MV-4-11 (cell line): Measurements from ENCODE around the gene KCNG1.
"Not testable (repeated sequence)": the region's sequence is repeated elsewhere in the genome, so short reads cannot be mapped to it uniquely, and the experiment has no call there.

Experiments used
- DNase-seq: peaks from one replicate; lab custom pipeline; 2025; lab: John Stamatoyannopoulos, UW

The KCNG1 gene, protein sequence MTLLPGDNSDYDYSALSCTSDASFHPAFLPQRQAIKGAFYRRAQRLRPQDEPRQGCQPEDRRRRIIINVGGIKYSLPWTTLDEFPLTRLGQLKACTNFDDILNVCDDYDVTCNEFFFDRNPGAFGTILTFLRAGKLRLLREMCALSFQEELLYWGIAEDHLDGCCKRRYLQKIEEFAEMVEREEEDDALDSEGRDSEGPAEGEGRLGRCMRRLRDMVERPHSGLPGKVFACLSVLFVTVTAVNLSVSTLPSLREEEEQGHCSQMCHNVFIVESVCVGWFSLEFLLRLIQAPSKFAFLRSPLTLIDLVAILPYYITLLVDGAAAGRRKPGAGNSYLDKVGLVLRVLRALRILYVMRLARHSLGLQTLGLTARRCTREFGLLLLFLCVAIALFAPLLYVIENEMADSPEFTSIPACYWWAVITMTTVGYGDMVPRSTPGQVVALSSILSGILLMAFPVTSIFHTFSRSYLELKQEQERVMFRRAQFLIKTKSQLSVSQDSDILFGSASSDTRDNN

DNA sequence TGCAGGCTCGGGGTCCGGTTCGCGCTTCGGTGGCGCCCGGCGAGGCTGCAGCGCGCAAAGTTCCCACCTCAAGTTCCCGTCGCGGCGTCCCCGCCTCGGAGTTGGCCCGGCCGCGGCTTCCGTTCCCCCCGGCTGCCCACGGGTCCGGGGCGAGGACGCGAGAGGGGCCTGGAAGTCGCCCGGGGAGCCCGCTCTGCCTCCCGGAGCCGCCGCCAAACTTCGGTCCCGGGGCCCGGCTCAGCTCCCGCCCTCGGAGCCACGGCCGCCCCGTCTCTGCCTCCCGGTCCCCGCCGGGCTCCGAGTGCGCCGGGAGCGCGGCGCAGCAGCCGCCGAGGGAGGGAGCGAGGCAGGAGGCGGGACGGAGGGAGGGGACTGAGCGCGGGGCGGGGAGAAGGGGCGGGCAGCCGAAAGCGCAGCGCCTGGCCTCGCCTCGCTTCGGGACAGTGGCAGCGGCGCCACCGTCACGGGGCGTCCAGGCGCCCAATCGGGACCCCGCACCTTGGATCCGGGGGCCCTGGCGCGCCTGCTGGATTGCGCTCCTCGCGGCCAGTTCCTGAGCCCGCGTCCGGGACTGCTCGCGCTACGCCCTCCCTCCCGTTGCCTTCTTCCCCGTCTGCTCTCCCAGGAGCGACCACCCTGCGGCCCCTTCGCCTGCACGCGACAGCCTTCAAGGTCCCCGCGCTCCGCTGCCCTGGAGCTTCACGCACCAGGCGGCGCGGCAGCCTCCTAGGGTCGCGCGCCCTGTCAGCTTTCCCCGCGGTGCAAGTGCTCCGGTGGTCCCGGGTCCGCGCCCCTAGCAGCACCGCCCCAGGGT lies at the start of gene KCNG1:
KCNG1 (minus strand) TSS at position 305 of the 814 bp plus-strand sequence. CDS start 12,769 bp downstream, outside the sequence.
- peak; percentile 60 for DNase-seq

DNA sequence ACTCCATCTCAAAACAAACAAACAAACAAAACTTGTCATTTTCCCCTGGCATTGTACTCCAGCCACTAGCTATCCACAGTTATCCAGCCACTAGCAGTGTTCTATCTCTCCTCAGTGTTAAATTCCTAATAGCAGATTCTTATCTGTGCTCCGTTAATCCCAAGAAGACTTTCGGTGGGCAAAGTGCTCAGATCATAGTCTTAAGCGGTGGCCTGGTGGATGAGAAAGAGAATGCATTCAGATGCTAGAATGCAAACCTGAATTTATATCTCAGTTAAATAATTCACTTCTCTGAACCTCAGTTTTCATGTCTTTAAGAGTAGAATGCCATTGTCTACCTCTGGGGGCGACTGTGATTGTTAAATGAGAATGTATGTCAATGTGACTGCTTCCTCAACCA lies 47.7 kb upstream of the KCNG1 start:
- DNase-seq: no peak

DNA sequence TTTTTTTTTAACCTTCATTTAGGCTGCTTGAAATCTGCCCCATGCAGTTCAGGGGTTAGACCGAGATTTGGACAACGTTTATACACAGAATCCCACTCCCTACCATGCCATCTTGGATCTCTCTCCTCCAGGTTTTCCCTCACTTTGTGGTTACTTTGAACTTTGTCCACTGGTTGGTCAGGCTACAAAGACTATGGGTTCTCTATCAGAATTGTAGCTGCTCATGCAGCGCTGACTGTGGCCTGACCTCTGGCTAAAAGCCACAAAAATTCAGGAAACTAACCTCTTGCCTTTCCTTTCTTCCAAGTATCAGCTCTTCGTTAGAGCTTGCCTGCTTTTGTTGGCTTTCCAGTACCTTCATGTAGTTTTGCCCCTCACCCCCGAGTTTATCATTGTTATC lies 44.9 kb upstream of the KCNG1 start:
- DNase-seq: no peak

DNA sequence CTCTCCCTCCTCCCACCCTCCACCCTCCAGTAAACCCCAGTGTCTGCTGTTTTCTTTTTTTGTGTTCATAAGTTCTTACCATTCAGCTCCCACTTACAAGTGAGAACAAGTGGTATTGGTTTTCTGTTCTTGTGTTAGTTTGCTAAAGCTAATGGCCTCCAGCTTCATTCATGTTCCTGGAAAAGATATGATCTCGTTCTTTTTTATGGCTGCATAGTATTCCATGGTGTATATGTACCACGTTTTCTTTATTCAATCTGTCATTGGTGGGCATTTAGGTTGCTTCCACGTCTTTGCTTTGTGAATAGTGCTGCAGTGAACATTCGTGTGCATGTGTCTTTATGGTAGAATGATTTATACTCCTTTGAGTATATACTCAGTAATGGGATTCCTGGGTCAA lies 42.7 kb upstream of the KCNG1 start:
- no peak for DNase-seq

DNA sequence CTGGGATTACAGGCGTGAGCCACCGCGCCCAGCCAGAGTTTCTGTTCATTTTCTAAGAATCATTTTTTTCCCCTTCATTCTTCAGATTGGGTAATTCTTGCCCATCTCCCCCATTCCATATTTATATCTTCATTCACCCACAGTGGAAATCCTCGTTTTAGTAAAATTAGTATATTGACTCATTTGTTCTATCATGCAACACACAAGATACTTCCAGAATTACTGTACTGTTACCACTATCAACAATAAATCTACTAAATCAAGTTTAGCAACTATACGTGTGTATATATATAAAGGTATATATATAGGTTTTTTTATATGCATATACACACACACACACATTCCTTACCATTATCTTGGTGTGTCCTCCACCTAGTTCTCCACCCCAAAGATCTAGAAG lies 41.2 kb upstream of the KCNG1 start:
- no peak for DNase-seq

DNA sequence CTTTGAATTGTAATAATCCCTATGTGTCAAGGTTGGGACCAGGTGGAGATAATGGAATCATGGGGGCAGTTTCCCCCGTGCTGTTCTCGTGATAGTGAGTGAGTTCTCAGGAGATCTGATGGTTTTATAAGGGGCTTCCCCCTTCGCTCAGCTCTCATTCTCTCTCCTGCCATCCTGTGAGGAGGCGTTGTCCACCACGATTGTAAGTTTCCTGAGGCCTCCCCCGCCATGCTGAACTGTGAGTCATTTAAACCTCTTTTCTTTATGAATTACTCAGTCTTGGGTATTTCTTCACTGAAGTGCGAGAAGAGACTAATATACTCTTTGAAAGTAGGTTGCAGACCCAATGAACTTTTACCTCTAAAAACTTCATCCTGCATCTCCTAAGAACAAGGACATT lies 39.2 kb upstream of the KCNG1 start:
- DNase-seq: no peak

DNA sequence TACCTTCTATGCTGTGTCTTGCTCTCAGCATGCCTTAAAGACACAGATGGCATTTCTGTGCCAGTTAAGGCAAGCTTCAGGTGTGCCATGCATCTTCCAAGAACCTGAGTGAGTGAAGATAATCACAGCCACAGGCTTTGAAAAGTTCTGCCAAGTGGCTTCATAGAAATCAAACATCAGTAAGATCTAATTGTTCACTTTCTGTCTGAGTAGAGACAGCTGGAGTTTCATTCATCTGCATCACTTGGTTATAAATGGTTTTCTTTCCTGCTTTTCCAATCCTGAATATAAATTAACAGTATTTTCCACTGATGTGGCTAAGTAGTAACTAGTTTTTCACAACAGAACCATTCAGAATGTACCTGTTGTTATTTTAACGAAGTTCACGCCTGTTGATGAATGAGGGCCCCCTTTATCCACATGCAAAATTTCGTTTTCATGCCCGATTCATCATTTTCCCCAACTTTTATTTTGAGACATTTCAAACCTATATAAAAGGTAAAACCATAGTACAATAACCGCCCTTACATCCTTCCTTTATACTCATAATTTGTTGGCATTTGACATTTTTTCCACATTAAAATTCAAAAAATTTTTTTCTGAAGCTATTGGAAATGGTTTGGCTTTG lies 38.6 kb upstream of the KCNG1 start:
- DNase-seq: no peak

DNA sequence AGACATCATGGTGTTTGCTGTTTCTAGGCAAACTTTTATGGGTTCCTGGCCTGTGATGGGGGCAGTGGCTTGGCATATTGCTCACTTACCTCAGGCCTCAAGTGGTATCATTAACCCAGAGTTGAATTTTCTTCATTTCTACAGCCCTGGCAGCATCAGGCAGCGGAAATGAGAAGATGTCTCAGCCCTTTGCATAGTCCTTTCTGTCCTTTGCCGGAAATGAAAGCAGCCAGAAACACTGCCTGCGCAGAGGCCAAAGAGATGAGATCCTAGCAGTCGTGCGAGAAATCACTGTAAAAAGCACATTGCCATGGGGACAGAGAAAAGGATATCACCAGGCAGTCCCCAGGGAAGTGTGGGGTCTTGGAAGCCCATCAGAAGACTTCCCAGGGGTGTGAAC lies 37.4 kb upstream of the KCNG1 start:
- DNase-seq: no peak

DNA sequence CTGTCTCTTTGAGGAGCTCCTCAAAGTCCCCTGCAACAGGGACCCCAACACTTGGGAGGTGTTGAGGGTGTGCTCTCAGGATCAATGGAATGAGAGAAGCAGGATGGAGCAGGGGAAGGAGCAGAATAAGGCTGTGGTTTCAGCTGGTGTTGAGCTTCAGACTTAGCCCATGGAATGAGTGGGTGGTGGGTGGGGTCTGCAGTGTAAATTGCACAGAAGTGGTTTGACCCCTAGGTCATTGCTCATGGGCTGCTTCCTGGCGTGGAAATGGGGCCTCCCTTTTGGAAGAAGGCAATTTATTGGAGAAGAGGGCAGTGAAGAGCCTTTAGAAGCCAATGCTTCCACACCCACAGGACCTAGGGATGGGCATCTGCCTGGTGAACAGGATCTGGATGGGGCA lies 37.0 kb upstream of the KCNG1 start:
- DNase-seq: no peak

DNA sequence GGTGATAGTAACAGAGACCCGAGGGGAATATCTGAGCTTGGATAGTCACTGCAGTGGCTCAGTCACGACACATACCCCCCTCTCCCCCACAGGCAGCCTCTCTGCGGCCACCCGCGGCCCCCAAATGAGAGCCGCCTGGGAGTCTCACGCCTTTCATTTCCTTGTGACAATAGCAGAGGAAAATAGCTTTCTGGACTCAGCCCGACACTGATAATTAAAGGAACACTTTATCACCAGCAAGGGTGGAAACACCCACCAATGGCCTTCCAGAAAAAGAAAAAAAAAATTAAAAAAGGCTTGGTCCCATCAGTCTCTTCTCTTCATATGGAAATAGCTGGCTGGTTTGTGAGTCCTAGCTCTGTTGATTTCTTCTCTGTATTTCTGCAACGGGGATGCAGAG lies 35.1 kb upstream of the KCNG1 start:
- DNase-seq: no peak

DNA sequence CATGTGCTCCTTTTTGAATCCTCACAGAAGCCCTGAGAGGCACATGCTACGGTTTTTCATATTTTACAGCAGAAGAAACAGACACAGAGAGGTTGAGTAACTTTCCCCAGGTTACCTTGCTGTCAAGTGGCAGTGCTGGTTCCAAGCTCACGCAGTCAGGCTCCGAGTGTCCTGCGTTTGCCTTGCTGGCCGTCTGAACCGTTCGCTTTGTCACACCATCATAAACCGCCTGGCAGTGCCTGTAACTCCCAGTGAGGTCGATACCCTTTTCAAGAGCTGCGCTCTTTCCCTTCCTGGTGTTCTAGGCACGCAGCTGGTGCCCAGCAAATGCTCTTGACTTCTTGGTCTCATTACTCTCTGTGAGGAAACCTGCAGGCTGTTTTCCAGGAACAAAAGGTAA lies 31.3 kb upstream of the KCNG1 start:
- DNase-seq: no peak

DNA sequence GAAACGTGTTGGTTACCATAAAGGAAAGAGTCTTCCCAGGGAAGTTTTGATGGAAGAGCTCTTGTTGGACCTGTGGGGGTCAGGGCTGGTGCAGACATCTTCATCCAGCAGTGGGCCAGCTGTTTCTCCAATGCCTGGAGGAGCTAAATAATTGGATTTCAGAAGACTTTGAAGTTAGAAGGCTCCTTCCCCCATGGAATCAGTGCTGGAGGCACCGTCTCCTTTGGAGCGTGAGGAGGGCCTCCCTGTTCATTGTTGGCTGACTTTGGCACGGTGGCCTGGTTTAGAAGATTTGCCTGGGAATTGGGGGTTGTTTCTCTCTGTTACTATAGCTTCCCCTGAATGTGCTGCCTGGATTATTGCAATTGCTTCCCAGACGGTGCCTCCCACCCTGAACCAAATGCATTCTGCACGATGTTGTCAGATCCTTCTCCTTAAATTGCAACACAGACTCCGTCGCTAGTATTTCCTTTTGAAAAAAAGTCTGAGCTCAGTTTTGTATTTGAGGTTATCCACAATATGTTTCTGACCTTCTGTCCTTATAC lies 27.7 kb upstream of the KCNG1 start:
- DNase-seq: no peak

DNA sequence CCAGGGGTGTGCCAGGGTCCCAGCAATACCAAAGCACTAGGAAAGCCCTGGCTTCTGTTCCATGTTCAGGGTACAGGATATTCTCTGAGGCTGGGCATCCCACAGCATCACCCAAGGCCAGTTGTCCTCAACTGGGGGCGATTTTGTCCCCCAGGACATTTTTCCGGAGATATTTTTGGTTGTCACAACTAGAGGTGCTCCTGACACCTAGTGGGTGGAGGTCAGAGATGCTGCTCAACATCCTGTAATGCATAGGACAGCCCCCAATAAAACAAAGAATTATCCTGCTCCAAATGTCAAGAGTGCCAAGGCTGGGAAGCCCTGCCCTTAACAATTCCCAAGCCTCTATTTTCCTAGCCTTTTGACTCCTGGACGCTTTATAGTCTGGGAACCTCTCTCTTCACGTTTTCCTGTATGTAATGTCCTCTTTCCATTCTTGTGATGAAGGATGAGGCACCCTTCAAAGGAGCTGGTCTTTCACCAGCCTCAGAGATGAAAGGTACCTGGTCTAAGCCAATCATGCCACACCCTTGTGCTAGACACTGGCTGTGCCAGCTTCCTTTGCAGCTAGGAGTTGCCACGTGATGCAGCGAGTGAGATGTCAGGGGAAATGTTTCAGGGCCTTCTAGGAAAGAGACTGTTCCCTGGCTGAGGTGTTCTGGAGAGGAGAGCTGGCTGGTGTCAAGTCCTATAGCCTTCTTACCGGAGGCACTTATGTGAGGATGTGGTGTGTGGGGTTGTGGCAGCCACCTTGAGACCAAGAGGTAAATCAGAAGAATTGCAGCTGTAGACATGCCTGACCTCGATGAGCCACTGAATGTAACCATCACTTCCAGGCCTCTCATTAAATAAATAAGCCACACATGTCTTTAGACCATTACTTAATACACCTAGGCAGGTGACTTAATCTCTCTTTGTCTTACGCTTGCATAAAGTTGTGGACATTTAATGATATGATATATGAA lies 23.4 kb upstream of the KCNG1 start:
- DNase-seq: no peak

DNA sequence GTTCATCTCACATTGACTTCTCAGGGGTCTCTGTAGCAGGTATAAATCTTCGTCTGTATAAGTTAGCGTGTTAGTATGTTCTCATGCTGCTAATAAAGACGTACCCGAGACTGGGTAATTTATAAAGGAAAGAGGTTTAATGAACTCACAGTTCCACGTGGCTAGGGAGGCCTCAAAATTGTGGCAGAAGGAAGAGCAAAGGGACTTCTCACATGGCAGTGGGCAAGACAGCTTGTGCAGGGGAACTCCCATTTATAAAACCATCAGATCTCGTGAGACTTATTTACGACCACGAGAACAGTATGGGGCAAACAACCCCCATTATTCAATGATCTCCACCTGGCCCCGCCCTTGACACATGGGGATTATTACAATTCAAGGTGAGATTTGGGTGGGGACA lies 22.6 kb upstream of the KCNG1 start:
- DNase-seq: not testable (repeated sequence)

DNA sequence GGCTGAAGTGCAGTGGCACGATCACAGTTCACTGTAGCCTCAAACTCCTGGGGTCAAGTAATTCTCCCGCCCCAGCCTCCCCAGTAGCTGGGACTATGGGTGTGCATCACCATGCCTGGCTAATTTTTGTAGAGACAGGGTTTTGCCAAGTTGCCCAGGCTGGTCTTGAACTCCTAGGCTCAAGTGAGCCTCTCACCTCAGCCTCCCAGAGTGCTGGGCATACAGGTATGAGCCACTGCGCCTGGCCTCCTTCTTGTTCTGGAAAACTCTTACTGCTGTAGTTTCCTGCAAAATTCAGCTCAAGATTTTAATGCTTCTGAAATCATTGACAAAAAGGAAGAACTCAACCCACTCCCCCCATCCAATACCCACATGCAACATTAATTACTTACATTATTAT lies 21.9 kb upstream of the KCNG1 start:
- DNase-seq: no peak

DNA sequence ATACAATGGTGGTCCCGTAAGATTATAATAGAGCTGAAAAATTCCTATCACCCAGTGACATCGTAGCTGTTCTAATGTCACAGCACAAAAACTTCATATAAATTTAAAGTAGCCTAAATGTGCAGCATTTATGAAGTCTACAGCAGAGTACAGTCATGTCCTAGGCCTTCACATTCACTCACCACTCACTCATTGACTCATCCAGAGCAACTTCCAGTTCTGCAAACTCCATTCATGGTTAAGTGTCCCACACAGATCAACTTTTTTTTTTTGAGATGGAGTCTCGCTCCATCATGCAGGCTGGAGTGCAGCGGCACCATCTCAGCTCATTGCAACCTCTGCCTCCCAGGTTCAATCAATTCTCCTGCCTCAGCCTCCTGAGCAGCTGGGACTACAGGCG lies 20.9 kb upstream of the KCNG1 start:
- peak; percentile 67 for DNase-seq

DNA sequence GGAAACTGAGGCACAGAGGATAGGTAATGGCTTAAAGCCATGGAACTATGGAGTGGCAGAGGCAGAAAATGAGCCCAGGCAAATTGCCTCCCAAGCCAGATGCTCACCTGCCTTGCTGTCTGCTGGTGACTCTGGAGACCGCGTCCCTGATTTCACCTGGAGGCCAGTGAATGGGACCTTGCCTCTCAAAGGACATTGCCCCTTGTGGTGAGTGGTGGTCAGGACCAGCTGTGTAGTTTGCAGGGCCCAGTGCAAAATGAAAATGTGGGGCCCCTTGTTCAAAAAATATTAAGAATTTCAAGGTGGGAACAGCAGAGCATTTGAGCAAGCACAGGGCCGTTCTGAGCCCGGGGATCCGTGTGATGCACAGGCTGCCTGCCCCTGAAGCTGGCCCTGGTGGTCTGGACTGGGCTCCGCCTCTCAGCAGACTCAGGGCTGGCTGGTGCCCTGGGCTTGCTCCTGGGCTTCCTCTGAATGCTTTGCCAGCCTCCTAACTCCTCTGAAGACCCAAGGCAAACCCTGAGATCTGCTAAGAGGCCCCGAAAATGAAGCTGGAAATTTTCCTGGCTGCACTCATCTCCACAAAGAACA lies 19.8 kb upstream of the KCNG1 start:
- no peak for DNase-seq

DNA sequence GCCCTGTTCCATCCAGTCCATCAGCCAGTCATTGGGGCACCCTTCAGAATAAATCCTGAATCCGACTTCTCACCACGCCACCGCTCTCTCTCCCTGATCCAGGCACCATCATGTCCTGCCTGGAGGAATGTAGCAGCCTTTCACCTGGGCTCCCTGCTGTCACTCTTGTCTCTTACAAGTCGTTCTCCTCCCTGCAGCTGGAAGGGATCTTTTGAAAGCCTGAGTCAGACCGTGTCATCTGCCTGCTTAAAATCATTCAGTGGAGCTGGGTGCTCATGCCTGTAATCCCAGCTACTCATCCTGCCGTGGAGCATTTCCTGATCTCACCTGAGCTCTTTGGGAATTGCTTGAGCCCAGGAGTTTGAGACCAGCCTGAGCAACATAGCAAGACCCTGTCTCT lies 19.2 kb upstream of the KCNG1 start:
- no peak for DNase-seq

DNA sequence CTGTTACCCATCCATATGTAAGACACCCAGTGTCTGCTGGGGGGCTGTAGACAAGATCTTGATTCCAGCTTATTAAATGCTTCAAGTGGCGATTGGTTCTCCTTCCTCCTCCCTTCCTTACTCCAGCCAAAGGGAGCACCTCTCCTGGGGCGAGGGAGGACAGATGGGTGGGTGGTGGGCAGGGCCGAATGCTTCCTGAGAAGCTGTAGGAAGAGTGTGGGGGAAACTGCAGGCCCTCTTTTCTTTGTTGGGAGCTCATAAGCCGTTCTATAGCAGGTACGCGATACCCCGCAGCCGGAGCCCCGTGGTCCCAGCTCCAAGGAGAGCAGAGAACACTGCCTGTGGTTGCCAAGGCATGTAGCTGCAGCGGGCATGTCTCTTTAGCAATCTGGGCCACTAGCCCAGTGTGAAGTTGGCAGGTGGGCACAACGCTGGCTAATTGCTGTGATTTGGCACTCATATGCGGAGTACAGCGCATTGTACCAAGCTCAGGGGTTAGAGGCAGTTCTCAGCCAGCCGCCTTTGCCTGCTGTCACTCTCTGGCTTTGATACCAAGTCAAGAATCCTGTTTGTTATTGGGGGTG lies 14.7 kb upstream of the KCNG1 start:
- DNase-seq: no peak

DNA sequence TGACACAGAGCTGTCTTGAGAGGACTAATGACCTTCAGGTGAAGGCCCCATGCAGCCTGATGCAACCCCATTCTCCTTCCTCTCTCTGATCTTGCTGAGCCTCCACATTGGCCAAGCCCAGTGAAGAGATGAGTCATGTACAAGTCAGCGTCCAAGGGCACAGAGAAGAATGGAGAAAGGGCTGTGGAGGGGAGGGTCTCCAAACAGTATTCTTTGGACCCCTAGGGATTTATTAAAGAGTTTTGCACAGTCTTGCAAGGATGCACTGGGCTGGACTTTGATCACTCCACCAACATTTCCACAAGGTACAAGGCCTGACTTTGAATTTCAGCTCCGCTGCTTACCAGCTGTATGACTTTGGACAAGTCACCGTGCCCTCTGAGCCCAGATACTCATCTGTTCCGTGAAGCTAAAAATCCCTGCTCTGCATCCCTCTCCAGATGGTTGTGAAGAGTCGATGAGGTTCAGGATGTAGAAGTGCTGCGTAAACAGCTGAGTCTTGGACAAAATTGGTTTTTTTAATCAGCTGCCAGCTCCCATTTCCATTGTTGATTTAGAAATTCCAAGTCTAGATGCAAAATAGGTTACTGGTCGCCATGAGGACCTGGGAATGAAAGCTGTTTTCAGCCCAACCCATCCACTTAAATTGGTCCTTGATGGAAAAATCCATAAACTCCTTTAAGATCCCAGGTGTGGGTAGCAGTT lies 14.1 kb upstream of the KCNG1 start:
- peak; percentile 49 for DNase-seq
